ENCODE measurements around the gene CUL4A.
A peak's percentile ranks its signal among the peaks of the same experiment; 100 is the strongest.

CUL4A gene

DNA sequence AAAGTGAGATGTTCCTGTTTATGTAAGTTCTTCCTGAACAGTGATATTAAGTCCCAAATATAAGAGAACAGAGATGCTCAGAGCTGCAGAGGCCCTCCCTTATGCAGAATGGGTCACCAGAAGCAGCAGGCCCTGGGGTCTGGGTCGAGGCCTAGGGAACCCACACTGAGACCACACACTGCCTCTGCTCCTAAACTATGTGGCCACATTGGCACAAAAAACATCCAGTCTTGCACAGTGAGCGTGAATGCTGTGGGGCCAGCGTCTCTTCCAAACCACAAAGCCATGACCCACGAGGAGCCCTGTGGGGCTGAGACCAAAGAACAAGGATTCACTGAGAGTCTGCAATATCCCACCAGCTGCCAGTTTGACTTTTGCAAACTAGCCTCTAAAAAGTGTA, 27.4 kb upstream of the CUL4A start:
- no peak for DNase-seq

DNA sequence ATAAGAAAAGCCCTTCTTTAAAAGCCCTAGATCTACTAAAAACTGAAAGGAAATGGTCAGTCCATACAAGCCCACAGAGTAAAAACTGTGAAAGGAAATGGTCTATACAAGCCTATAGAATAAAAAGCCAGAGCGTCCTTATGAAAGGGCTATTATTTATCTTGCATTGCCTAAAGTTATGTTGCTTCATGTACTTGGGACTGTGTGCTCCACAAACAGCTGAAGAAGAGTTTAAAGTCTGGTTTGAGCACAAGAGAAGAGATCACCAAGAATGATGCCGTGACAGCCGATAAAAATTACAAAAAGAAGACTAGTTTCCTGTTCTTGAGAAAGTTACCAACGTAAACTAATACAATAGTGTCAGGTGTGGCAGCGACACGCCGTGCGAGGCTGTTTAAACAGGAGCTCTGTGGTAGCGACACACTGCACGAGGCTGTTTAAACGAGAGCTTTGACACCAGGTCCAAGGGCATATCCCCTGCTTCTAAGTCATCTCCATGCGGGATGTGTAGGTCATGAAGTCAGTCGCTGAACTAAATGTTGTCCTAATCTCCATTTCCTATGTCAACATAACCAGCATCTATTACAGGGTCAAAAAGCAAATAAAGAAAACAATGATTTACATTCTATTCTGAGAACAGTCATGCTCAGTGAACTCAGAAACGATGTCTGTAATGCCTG, 25.8 kb upstream of the CUL4A start:
- DNase-seq, result no peak

DNA sequence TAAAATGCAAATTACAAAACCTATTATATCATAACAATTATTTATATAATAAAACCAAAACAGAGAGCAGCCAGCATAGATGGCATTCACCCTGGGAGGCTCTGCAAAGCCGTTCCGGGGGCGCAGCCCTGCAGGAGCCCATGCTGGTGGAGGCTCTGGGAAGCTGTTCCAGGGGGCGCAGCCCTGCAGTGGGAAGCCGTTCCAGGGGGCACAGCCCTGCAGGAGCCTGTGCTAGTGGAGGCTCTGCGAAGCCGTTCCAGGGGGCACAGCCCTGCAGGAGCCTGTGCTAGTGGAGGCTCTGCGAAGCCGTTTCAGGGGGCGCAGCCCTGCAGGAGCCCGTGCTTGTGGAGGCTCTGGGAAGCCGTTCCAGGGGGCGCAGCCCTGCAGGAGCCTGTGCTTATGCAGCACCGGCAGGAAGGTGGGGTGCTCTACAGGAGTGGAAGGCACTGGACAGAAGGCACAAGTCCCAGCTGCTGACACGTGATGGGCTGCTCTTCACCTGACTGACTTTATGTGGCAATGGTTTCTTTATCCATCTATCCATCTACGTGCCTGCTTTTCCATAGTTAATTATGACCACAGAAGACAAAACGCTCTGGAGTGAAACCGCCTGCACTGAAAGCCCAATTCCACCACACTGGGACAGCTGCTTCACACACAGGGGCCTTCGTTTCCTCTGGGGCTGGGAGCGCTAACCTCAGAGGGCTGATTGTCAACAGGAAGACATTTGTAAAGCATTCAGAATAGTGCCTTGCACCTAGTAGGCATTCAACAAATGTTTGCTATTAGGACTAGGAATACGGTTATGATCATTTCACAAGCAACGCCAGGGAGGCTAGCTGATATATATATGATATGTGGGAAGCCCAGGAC, 24.6 kb upstream of the CUL4A start:
- no peak for DNase-seq

DNA sequence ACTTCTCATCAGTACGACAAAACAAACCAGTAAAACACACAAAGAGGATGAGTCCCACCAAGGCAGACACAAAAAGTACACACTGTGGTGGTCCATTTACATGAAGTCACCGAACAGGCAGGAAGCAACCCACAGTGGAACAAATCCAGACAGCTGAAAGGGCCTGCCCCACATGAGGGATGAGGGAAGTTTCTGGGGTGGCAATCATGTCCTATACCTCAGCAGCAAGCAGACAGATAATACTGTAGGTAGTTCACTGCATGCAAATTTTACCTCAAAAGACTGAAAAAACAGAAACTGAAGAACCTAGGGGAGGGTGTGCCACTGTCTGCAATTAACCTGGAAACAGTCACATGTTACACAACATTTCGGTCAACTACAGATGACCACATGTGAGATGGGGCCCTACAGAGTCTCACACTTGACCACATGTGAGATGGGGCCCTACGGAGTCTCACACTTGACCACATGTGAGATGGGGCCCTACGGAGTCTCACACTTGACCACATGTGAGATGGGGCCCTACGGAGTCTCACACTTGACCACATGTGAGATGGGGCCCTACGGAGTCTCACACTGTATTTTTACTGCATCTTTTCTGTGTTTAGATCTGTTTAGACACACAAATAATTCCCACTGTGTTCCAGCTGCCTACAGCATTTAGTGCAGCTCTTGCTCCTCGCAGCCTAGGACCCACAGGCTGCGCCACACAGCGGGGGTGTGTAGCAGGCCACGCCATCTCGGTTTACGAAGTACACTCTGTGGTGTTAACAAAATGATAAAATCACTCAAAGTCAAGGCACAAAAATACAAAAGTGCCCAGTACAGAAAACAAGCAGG, 23.1 kb upstream of the CUL4A start:
- DNase-seq, result no peak

DNA sequence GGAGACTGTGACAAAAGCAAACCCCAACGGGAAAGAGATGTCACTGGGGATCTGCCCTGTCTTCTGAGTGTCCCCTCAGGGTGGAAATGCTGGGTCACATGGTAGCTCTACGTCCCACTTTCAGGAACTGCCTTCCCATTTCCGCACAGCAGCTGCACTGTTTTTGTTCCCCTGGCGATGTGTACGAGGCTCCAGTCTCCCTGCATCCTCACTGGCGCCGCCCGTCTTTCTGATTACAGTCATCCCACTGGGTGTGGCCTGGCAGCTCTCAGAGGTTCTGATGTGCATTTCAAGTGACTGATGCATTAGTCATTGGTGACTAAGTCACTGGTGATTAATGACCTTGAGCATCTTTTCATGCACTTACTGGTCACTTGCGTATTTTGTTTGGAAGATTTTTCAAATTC, 22.1 kb upstream of the CUL4A start:
- DNase-seq, result peak; percentile 27

DNA sequence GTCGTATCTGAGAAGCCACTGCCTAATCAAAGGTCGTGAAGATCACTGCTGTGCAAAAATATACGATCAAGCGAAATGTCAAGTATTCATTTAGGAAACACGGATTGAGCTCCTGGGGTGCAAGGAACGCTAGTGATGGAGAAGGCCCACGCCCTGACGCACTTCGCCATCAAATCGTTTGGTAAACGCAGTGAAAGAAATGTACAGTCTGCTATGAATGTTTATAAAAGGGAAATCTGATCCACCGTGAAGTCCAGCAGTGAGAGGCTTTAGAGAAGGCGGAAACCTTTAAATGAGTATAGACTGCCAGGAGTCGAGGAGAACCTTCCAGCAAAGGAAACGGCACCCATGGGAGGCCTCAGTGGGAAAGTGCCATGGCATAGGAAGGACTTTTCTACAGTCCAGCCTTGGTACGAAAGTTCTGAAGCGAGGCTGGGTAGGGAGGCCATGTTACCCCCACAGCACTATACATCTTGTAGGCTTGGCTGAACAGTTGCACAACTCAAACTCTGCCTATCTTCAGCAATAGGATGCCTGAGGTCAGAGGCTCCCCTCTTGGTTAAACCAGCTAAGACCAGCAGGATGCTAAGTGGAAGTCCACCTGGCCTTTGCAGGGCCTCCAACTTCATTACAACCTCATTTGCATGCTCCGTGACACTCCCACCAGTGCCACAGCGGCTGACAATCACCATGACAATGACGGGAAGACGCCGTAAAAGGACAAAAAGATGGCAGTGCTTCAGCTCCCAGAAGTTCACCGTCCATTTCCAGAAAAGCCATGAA, 21.3 kb upstream of the CUL4A start:
- no peak for DNase-seq

DNA sequence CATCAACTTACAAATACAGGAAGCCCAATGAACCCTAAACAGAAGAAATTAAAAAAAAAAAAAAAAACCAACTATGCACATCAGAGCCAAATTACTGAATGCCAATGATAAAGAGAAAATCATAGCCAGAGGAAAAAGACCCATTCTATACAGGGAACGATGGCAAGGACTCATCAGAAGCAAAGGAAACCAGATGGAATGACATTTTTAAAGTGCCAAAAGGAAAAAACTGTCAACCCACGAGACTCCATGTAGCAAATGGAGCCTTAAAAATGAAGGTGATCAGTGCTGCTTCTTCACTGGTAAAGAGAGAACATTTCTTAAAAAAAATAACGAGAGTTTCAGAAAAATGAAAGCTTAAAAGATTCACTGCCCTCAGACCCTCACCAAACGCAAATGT, 19.2 kb upstream of the CUL4A start:
- DNase-seq, result no peak

DNA sequence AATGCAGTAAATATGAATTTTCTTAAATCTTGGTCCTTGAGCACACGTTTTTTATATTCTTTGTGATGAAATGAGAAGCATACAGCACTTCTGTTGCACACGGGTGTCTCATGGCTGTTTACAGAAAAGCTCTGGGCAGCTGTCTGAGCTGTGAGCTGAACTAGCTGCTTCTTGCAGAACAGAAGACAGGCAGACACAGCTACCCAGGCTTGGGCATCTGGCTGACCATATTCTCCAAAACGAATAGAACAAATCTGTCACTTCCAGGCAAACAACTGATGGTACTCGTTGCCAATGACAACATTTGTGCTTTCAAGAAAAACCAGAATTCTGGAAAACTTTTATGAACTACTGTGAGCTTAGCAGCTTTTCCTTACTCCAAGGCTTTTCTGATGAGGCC, 17.1 kb upstream of the CUL4A start:
- no peak for DNase-seq

DNA sequence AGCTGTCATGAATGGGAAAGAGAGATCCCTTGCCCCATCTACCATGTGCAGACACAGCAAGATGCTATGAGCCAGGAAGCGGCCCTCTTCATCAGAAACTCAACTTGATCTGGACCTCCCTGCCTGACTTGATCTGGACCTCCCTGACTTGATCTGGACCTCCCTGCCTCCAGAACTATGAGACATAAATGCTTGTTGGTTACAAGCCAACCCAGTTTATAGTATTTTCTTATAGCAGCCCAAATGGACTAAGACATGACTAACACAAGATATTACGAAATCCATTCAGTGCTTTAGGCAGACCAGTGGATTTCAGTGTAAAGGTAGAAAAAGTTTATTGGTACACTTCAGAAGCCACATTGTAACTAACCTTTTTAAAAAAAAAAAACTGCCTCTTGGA, 16.5 kb upstream of the CUL4A start:
- DNase-seq, result no peak

DNA sequence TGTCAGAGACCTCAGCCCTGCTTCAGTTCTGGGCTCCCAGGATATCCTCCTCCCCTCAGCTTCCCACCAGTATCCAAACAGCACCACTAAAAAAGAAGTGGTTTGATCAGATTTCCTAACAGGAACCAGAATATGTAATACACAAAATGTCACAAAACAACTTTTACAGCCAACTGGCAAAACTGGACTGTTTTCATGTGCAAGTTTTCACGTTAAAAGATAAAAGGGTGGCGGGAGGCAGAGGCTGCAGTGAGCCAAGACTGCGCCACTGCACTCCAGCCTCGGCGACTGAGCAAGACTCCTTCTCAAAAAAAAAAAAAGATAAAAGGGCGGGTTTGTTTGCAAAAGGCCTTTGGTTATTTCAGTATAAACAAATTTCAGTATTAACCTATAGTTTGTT, 14.1 kb upstream of the CUL4A start:
- DNase-seq, result no peak

DNA sequence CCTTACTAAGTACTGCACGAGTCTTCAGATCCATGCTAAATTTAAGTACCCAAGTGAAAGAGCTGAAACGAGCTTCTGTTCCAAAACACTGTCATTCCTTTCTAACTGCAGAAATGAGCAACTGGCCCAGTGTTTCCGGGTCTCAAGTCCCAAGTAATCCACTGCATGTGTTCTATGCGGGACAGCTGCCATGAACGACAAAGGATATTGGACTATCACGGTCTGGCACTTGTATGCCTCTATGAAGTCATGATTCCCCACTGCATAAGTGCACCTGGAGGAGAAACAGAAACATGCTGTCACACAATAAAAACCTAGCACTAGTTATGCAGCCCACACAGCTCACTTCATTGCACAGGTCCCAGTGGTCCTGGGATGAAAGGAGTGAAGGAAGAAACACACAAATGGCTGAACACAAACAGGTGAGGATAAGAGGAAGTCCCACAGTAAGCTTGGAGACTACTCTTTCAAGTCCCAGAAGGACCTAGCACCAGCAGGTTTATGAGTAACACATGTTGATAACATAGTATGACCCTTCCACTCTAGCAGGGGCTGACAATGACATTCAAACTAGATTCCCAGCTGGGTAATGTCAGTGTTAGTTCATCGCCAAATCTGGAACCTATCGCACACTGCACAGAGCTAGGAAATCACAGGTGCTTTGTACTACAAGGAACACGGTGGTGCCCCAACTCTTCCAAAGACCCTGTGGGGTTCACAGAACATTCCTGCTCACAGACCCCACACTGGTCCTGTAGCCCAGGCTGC, 12.3 kb upstream of the CUL4A start:
- no peak for DNase-seq

DNA sequence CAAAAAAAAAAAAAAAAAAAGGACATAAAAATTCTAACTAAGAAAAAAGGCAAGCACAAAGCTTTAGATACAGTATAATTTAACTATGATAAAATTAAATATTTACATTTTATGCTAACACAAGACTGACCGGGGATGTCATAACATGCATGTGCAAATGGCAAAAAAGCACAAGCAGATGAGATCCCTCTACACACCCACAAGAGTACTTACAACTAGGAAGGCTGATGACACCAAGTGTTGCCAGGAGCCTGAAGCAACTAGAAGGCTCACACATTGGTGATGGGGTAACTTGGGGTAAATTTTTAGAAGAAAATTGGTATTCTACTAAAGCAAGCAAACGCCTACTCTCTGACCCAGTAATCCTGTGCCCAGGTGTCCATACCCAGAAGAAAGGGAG, 7.6 kb upstream of the CUL4A start:
- DNase-seq, result no peak

DNA sequence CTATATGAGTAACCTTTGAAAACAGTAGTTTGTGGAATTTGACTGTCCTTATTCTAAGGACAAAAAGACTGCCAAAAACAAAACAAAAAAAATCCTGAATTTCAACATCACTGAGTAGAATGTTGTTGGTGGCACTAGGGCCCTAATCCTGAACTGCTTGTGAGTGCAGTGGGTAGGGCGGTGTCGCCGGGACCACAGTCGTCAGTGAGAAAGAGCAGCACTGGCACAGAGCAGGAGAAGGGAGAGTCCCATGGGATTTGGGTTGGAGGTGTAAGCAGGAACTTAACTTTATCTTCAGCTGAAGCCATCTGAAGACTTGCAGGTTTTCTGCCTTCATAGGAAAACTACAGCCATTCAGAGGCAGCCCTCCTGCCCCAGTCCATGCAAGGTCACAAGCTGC, 6.5 kb upstream of the CUL4A start:
- DNase-seq, result no peak

DNA sequence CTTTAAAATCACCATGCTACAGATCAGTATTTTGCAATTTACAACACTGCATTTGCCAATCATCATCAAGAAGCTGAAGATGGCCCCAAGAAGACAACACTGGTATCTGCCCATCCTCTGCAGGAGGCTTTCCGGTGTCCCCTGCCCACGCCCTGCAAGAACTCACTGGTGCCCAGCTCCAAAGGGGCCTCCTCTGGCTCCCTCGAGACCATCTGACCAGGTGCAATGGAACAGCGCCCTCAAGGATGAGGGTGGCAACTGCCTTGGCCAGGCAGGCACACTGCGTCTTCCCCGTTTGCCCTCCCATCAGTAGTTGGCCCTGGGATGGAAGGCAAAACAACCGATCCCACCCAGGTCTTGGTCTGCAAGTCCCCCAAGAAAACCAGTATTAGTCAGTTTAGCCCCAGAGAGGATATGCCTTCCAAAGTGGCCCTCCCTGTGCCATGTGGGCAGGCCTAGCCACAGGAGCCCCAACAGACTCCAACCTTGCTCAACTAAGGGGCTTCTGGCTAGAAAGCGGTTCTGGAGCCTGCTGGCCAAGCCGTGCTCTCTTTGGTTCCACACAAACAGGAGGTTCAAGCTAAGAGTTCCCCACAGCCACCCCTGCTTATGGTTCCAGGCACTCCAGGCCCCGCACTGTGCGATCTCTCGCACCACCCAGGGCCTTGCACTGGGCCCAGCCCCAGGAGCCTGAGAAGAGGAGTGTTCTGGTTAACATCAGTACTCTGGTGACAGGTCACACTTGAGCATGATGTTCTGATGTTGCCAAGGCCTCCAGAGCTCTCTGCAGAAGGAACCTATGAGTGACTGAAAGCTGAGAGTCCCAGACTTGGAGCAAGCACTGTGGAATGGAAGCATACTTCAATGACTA, 5.7 kb upstream of the CUL4A start:
- no peak for DNase-seq

DNA sequence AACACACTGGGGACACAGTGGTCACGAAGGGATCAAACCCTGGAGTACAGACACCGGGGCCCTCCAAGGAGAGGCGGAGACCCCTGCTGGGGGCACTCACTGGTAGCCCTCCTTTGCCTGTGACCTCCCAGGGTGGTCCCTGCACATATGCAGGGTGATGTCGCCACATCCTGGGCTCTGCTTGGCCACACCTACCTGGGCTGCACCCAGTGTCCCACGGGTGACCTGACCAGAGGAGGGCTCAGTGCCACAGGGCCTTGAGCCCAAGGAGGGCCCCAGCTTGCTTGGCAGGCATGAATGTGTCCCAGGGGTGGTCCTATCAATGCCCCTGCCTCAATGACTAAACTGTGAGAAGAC, 5.1 kb upstream of the CUL4A start:
- no peak for DNase-seq

DNA sequence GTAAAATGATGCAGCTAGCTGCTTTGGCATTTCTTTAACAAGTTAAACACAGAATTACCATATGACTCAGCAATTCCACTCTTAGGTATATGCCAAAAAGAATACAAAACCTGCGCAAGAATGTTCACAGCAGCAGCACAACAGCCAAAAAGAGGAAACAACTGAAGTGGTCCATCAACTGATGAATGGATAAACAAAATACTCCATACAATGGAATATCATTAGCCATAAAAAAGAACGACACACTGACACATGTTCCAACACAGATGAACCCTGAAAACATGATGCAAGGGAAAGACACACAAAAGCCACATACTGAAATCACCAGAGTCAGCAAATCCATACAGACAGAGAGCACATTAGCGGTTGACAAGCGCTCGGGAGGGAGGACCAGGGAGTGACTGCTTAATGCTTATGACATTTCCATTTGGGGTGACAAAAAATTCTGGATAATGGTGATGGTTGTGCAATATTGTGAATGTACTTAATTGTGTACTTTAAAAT, 3.9 kb upstream of the CUL4A start:
- no peak for DNase-seq

DNA sequence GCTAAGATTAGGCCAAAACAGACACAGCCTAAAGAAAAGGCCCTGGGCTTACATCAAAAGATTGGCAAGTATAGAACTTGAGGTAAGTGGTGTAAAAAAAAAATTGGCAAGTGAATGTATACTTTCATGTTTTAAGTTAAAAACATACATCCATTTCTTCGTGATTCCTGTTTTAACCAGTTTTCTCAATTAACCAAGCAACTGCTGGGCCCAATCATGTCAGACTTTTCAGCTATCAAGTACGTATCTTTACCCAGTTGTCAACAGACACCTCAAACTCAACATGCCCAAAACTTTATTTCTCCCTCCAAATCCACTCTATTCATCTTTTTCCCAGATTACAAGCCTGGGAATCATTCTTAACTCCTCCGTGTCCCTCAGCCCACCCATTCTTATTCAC, 2.0 kb upstream of the CUL4A start:
- DNase-seq, result no peak

DNA sequence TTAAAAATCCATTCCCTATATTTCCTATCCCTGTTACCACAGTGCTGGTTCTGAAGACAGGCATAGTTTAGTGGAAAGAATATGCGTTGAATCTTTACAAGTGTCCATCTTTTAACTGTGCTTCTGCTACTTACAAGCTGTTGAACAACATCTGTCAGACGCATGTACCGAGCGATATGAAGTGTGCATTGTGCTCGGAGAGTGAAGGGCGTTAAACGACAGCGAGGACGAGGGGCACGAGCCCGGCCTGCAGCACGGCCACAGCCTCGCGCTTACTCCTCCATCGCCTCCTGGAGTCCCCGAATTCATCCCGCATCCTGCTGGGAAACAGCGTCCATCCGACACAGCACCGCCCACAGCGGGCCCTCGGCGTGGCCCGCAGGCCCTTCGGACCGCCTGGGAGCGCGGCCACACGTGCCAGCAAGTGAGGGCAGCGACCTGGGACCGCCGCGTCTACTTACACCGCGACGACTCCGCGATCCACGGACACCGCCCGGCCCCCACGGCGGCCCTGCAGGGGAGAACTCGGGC, 1.5 kb upstream of the CUL4A start:
- DNase-seq, result no peak

DNA sequence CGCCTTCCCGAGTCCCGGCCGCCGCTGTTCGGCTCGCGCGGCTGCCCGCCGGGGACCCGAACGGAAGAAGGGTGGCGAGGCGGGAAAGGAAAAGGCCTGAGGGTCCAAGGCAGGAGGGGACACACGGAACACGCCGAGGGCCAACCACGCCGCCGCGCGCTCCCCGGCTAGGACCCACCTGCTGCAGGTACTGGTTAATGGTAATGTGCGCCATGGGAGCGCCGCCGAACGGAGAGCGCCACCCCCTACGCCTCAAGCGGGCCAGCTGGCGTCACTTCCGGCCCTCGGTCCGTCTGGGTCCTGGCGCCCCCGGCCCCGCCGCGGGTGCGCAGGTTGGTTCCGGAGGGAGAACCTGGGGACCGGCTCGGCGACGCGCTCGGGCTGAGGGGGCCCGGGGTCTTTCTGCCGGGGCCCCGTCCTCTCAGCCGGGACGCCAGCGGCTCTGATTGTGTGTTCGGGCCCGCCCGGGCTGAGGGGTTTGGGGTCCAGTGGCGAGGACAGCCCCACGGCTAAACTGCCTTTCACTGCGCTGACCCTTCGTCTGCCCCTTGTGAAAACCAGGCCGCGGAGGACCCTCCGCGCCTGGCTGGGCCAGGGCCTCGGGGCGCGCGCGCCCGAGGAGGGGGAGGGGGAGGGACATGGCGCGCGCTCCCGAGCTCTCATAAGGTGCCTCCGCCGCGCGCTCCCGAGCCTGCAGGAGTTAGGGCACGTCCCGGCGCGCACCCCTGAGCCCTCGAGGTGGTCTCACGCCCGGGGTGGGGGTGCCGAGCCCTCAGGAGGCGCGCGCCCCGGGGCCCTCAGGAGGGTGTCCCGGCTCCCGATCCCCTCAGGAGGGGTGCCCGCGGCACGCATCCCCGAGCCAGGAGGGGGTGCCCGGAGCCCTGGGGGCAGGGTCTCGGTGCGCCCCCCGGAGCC, 735 bp upstream of the CUL4A start, which contains the start of gene PCID2:
Gene PCID2 (minus strand): TSS at position 249 of the 915 bp plus-strand sequence. CDS start 35 bp downstream, at position 214.
- peak; percentile 43 for DNase-seq
